Osteocyte (in vitro differentiated cells): ENCODE measurements around the gene SLC1A3. TPM values are rescaled to one million over a fixed set of nuclear protein-coding genes. Genes with fewer than 3 reads are reported as not detected.

ENCODE experiments used
- DNase-seq: peaks from one replicate; pipeline ENCODE4 v3.0.0; 2021; ENCODE audit warnings: mixed read lengths; ENCODE audit not compliant: unreplicated experiment; ENCODE audit errors: extremely low spot score
- H3K27ac Mint-ChIP-seq: one replicate; pipeline ENCODE4 v1.8.0; 2021; ENCODE audit warnings: mild to moderate bottlenecking, mixed read lengths; ENCODE audit not compliant: unreplicated experiment
- H3K27me3 Mint-ChIP-seq: one replicate; pipeline ENCODE4 v1.8.0; 2021; ENCODE audit warnings: mixed read lengths; ENCODE audit not compliant: unreplicated experiment
- H3K36me3 Mint-ChIP-seq: one replicate; pipeline ENCODE4 v1.8.0; 2021; ENCODE audit warnings: mixed read lengths; ENCODE audit not compliant: unreplicated experiment
- H3K4me1 Mint-ChIP-seq: one replicate; pipeline ENCODE4 v1.8.0; 2021; ENCODE audit warnings: mixed read lengths; ENCODE audit not compliant: unreplicated experiment
- H3K4me3 Mint-ChIP-seq: one replicate; pipeline ENCODE4 v1.8.0; 2021; ENCODE audit warnings: mild to moderate bottlenecking, moderate library complexity, mixed read lengths; ENCODE audit not compliant: unreplicated experiment
- H3K9me3 Mint-ChIP-seq: one replicate; pipeline ENCODE4 v1.8.0; 2021; ENCODE audit warnings: mixed read lengths; ENCODE audit not compliant: unreplicated experiment
- long read RNA-seq: library from polyadenylated mRNA; unstranded; transcript quantifications from one replicate; pipeline ENCODE4 v2.0.0, GENCODE V29; 2021
- total RNA-seq: library from RNA; stranded (reverse); gene quantifications from 2 replicates; pipeline ENCODE4 v1.2.1, GENCODE V29; 2021
- TF ChIP-seq, protein P1 (sequence below): fragments of 200-600 bp; sonication (generic); IDR thresholded peaks from 2 replicates; pipeline ENCODE4 v1.5.0; 2021; ENCODE audit warnings: antibody characterized with exemption, mild to moderate bottlenecking, moderate library complexity

The SLC1A3 gene
- total RNA-seq = 19.1 and 19.9 TPM in 2 replicates
- long read RNA-seq, full-length matches to known transcripts = 115 of 143 reads
- long read RNA-seq, partial matches to known transcripts = 10 of 143 reads
- long read RNA-seq, other reads (novel, unspliced or antisense) = 18 of 143 reads

DNA sequence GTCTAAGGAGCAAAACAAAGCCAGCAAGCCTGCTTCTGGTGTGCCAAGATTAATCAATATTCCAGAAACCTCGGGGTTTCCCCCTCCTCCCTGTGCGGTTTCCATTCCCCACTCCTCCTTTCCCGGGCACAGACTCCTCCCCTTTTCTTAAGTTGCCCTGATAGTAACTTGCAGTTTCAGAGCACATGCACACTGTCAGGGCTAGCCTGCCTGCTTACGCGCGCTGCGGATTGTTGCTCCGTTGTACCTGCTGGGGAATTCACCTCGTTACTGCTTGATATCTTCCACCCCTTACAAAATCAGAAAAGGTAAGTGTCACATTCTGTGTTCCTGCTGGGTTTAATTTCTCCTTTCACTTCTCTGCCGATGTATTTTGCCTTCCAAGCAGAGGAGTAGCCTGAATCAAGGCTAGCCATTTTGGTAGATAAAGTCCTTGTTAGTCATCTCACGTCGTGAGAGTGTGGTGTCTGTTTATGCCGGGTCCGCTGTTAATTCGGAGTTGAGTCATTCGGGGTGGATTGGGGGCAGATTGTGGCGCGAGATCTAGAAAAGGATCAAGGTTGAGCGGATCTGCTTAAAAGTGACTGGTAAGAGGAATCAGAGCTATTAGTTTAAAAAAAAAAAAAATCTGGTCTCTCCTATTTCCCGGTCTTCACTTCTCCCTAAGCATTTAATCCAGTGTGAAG is at the start of gene SLC1A3:
Gene SLC1A3 (plus strand): TSS at position 179 of the 686 bp plus-strand sequence. CDS start 1,818 bp downstream, outside the sequence.
- TF ChIP-seq, protein P1, sequence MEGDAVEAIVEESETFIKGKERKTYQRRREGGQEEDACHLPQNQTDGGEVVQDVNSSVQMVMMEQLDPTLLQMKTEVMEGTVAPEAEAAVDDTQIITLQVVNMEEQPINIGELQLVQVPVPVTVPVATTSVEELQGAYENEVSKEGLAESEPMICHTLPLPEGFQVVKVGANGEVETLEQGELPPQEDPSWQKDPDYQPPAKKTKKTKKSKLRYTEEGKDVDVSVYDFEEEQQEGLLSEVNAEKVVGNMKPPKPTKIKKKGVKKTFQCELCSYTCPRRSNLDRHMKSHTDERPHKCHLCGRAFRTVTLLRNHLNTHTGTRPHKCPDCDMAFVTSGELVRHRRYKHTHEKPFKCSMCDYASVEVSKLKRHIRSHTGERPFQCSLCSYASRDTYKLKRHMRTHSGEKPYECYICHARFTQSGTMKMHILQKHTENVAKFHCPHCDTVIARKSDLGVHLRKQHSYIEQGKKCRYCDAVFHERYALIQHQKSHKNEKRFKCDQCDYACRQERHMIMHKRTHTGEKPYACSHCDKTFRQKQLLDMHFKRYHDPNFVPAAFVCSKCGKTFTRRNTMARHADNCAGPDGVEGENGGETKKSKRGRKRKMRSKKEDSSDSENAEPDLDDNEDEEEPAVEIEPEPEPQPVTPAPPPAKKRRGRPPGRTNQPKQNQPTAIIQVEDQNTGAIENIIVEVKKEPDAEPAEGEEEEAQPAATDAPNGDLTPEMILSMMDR = no peak
- Mint-ChIP-seq H3K4me1 (peaks cover 31% of the 10 kb centered on the region), H3K36me3 (peaks cover 10% of the 10 kb centered on the region), H3K9me3 (peaks cover 5% of the 10 kb centered on the region), H3K4me3 (peak within 1 kb of the TSS; percentile 91), H3K27ac (peak within 1 kb of the TSS; percentile 55), H3K27me3 (peaks cover 34% of the 10 kb centered on the region)
- DNase-seq = no peak

DNA sequence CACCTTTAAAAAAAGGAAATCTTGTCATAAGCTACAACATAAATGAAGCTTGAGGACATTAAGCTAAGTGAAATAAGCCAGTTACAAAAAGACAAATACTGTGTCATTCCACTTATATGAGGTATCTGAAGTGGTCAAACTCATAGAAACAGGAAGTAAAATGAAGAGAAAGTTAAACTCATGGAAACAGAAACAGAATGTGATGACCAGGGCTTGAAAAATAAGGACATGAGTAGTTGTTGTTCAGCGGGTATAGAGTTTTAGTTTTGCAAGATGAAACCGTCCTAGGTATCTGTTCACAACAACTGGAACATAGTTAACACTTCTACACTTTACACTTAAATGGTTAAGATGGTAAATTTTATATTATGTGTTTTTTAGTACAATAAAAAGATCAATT is 47.8 kb upstream of the SLC1A3 start:
- Mint-ChIP-seq H3K27ac (no peak overlapping the region), H3K9me3 (peaks cover 6% of the 10 kb centered on the region), H3K36me3 (no peaks in the 10 kb centered on the region), H3K4me1 (no peaks in the 10 kb centered on the region), H3K27me3 (peaks cover 7% of the 10 kb centered on the region), H3K4me3 (no peak overlapping the region)
- TF ChIP-seq, protein P1 = no peak
- DNase-seq = no peak

DNA sequence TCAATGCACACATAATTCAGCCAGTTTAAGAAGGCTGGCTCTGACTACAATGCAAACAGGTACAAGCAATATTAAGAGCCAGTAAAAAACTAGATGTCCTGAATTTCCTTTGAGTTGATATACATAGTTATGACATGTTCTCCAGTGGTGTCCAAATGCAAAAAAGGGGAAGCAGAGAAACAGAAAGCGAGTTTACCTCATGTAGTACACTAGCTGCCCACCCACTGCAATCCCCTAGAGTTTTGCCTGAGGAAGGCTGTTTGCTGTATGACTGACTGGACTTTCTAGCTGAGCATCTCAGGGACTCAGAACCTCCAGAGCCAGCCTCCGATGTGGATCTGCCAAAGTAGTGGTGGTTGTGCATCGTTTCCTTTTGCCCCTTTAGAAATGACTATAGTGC is 44.8 kb upstream of the SLC1A3 start:
- TF ChIP-seq, protein P1 = no peak
- no peaks in the 10 kb centered on the region for H3K36me3 Mint-ChIP-seq
- H3K4me3 Mint-ChIP-seq = no peak overlapping the region
- peaks cover 4% of the 10 kb centered on the region for H3K9me3 Mint-ChIP-seq
- H3K27ac Mint-ChIP-seq = no peak overlapping the region
- no peak for DNase-seq
- no peaks in the 10 kb centered on the region for H3K27me3 Mint-ChIP-seq
- H3K4me1 Mint-ChIP-seq = no peaks in the 10 kb centered on the region

DNA sequence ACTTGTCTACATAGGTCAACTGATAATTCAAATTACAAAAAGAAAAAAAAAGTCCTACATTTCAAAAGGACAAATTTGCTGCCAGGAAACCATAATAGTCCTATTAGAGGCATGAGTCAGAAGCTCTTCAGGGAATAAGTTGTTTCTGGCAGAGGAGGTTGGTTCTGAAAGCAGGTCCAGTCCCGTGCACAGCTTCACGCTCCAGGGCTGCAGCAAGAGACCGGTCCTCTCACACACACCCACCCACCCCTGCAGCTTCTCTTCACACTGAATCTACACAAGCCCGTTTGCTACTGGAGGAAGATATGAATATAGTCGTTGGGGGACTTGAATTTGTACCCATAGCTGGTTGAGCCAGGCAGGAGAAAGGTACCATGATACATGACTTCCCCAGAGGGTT is 36.9 kb upstream of the SLC1A3 start:
- peaks cover 6% of the 10 kb centered on the region for H3K4me1 Mint-ChIP-seq
- no peaks in the 10 kb centered on the region for H3K36me3 Mint-ChIP-seq
- H3K9me3 Mint-ChIP-seq = no peaks in the 10 kb centered on the region
- no peak overlapping the region for H3K27ac Mint-ChIP-seq
- no peaks in the 10 kb centered on the region for H3K27me3 Mint-ChIP-seq
- TF ChIP-seq, protein P1 = no peak
- H3K4me3 Mint-ChIP-seq = no peak overlapping the region
- no peak for DNase-seq

DNA sequence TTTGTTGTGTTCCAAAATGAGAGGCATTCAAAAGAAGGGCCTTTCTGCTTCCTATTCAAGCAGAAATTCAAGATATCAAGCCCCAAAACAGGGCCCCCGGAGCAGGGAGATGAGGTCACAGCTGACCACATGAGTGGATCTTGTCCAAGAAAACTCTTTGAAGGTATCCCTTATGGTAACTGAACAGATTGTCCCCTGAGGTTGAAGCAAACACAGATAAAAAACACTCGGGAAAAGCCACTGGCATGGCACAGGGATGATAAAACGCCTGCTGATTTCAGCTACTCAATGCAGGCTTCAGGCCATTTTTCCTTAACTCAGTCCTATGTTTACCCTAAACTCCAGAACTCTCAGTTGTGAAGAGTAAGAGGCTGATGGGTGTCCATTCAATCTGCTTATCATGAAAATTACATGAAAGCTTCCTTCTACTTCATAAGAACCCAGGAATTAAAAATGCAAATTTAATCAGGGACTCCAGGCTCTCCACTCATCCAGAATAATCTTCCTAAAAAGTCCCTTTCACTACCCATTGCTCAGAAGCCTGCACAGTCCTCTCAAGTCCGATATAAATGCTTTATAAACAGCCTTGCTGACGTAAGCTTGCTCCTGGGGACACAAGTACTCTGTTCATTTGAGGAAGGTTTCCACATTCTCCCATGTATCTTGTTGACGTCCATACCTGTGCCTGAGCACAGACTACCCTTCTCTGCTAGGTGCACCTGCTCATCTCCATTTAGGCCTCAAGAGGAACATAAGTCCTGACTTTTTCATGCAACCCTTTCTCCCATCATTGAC is 35.9 kb upstream of the SLC1A3 start:
- Mint-ChIP-seq H3K27ac (no peak overlapping the region), H3K4me3 (no peak overlapping the region), H3K9me3 (no peaks in the 10 kb centered on the region), H3K4me1 (peaks cover 6% of the 10 kb centered on the region), H3K36me3 (no peaks in the 10 kb centered on the region), H3K27me3 (no peaks in the 10 kb centered on the region)
- TF ChIP-seq, protein P1 = no peak
- DNase-seq = no peak
